ENCODE data around the gene NOL6. TPM values are rescaled to one million over a fixed set of nuclear protein-coding genes. Genes with fewer than 3 reads are reported as not detected.
"Not testable (repeated sequence)": the region's sequence is repeated elsewhere in the genome, so short reads cannot be mapped to it uniquely, and the experiment has no call there.

The NOL6 gene, protein sequence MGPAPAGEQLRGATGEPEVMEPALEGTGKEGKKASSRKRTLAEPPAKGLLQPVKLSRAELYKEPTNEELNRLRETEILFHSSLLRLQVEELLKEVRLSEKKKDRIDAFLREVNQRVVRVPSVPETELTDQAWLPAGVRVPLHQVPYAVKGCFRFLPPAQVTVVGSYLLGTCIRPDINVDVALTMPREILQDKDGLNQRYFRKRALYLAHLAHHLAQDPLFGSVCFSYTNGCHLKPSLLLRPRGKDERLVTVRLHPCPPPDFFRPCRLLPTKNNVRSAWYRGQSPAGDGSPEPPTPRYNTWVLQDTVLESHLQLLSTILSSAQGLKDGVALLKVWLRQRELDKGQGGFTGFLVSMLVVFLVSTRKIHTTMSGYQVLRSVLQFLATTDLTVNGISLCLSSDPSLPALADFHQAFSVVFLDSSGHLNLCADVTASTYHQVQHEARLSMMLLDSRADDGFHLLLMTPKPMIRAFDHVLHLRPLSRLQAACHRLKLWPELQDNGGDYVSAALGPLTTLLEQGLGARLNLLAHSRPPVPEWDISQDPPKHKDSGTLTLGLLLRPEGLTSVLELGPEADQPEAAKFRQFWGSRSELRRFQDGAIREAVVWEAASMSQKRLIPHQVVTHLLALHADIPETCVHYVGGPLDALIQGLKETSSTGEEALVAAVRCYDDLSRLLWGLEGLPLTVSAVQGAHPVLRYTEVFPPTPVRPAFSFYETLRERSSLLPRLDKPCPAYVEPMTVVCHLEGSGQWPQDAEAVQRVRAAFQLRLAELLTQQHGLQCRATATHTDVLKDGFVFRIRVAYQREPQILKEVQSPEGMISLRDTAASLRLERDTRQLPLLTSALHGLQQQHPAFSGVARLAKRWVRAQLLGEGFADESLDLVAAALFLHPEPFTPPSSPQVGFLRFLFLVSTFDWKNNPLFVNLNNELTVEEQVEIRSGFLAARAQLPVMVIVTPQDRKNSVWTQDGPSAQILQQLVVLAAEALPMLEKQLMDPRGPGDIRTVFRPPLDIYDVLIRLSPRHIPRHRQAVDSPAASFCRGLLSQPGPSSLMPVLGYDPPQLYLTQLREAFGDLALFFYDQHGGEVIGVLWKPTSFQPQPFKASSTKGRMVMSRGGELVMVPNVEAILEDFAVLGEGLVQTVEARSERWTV
- 27.8 TPM for polyA plus RNA-seq (2013, experiment 1 of 4)
- polyA plus RNA-seq (2013, experiment 2 of 4), result 32.9 TPM
- 18.8 TPM for polyA plus RNA-seq (2013, experiment 3 of 4)
- 23.4 TPM for polyA plus RNA-seq (2013, experiment 4 of 4)

DNA sequence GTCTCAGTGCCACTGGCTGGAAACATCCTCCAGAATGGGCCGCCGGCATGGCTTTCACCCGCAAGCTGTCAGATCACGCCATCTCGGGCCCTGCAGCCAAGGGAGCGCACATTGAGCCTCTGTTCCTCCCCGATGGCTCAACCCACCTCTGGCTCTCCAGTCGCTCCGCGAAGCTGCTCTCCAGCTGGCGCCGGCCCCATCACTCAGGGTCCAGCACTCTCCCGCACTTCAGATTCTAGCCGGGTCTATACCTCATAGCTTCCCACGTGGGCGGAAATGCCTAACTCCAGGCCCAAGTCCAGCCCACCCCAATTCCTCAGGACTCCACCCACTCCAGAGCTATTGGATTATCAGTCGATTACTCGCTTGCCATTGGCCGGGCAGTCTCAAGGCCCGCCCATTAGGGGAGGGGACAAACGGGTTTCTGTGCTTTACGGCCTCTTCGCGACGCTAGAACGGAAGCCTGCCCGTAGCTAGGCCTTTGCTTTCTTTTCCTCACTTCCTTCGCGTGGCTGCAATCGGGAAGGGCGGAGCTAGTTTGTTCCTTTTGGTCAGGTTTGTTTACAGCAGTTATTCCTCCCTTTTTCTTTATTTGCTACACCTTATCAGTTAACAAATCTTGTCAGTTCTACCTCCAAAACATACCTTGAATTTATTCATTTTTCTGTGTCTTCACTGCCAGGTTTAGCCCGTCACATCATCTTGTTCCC lies at the start of gene NOL6:
TSS of gene NOL6 (minus strand) at position 282 of the 710 bp plus-strand sequence. CDS start at position 200, 82 bp downstream.
- H3K36me3 ChIP-seq (ENCODE audit: control insufficient read depth, insufficient read depth, low read length), result peaks cover 10% of the 10 kb centered on the region
- H3K27me3 ChIP-seq (ENCODE audit: control insufficient read depth, insufficient read depth, low read length, poor library complexity, severe bottlenecking), result no peaks in the 10 kb centered on the region
- H3K4me1 ChIP-seq (ENCODE audit: control insufficient read depth, insufficient read depth, low read length), result no peaks in the 10 kb centered on the region
- no peak within 1 kb of the TSS for H3K27ac ChIP-seq (ENCODE audit: insufficient read depth, low read depth, low read length, poor library complexity, severe bottlenecking)
- H3K9me3 ChIP-seq (ENCODE audit: control insufficient read depth, low read length), result no peaks in the 10 kb centered on the region
- peak within 1 kb of the TSS; percentile 99 for H3K4me3 ChIP-seq (ENCODE audit: insufficient read depth, low read depth, low read length)
- 1% methylated on average over 32 of the region's 32 CpGs for WGBS, 2 experiments

DNA sequence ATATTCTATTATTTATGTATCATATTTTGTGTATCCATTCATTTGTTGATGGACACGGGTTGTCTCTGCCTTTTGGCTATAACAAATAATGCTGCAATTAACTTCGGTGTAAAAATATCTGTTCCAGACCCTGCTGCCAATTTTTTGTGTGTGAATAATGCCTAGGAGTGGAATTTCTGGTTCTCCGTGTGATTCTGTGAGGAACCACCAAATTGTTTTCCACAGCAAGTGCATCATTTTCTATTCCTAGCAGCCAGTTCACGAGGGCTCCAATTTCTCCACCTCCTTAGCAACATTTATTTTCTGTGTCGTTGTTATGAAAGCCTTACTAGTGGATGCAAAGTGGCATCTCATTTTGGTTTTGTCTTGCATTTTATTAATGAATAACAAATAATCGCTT lies 48.1 kb upstream of the NOL6 start:
- WGBS, 2 experiments, result 66 to 70% methylated on average over 4 to 6 of the region's 6 CpGs
- H3K27me3 ChIP-seq (ENCODE audit: control insufficient read depth, insufficient read depth, low read length, poor library complexity, severe bottlenecking), result not testable (repeated sequence)

DNA sequence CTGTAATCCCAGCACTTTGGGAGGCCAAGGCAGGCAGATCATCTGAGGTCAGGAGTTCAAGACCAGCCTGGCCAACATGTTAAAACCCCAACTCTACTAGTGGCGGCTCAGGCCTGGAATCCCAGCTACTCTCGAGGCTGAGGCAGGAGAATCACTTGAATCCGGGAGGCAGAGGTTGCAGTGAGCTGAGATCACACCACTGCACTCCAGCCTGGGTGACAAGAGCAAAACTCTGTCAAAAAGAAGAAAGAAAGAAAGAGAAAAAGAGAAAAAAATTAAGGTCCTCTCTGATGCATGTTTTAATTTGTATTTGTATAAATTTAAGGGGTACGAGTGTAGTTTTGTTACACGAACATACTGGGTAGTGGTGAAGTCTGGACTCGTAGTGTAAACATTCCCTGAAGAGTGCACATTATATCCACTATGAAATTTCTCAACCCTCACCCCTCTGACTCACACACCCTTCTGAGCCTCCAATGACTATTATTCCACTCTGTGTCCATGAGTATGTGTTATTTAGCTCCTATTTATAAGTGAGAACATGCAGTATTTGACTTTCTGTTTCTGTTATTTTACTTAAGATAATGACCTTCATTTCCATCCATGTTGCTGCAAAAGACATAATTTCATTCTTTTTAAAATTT lies 44.3 kb upstream of the NOL6 start:
- H3K9me3 ChIP-seq (ENCODE audit: control insufficient read depth, low read length); H3K36me3 ChIP-seq (ENCODE audit: control insufficient read depth, insufficient read depth, low read length): not testable (repeated sequence)
- WGBS, 2 experiments, result 63 to 67% methylated on average over 5 to 6 of the region's 6 CpGs

More for the DNA sequence above, 48.1 kb upstream of the NOL6 start:
- not testable (repeated sequence) for H3K27ac ChIP-seq (ENCODE audit: insufficient read depth, low read depth, low read length, poor library complexity, severe bottlenecking); H3K9me3 ChIP-seq (ENCODE audit: control insufficient read depth, low read length); H3K4me1 ChIP-seq (ENCODE audit: control insufficient read depth, insufficient read depth, low read length); H3K36me3 ChIP-seq (ENCODE audit: control insufficient read depth, insufficient read depth, low read length); H3K4me3 ChIP-seq (ENCODE audit: insufficient read depth, low read depth, low read length)

DNA sequence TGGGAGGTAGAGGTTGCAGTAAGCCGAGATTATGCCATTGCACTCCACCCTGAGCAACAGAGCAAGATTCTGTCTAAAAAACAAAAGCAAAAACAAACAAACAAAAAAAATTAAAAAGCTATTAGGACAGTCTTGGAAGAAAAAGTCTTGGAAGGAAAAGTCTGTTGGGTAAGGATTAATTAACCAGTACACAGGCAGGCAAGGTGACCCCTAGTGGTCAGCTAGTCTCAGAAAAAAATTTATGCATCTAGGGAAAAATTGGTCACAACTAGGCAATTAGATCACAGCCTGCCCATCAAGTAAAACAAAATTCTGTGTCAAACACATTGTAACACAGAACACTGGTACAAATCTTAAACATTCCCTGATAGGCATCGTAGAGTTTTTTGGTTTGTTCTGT lies 43.6 kb upstream of the NOL6 start:
- H3K27me3 ChIP-seq (ENCODE audit: control insufficient read depth, insufficient read depth, low read length, poor library complexity, severe bottlenecking), result no peaks in the 10 kb centered on the region
- 88 to 90% methylated on average over 2 of the region's 2 CpGs for WGBS, 2 experiments
- no peak overlapping the region for H3K4me3 ChIP-seq (ENCODE audit: insufficient read depth, low read depth, low read length)
- no peak overlapping the region for H3K27ac ChIP-seq (ENCODE audit: insufficient read depth, low read depth, low read length, poor library complexity, severe bottlenecking)
- no peaks in the 10 kb centered on the region for H3K9me3 ChIP-seq (ENCODE audit: control insufficient read depth, low read length)
- no peaks in the 10 kb centered on the region for H3K4me1 ChIP-seq (ENCODE audit: control insufficient read depth, insufficient read depth, low read length)
- H3K36me3 ChIP-seq (ENCODE audit: control insufficient read depth, insufficient read depth, low read length), result no peaks in the 10 kb centered on the region

More for the DNA sequence above, 44.3 kb upstream of the NOL6 start:
- H3K4me1 ChIP-seq (ENCODE audit: control insufficient read depth, insufficient read depth, low read length); H3K27ac ChIP-seq (ENCODE audit: insufficient read depth, low read depth, low read length, poor library complexity, severe bottlenecking); H3K4me3 ChIP-seq (ENCODE audit: insufficient read depth, low read depth, low read length); H3K27me3 ChIP-seq (ENCODE audit: control insufficient read depth, insufficient read depth, low read length, poor library complexity, severe bottlenecking): not testable (repeated sequence)

DNA sequence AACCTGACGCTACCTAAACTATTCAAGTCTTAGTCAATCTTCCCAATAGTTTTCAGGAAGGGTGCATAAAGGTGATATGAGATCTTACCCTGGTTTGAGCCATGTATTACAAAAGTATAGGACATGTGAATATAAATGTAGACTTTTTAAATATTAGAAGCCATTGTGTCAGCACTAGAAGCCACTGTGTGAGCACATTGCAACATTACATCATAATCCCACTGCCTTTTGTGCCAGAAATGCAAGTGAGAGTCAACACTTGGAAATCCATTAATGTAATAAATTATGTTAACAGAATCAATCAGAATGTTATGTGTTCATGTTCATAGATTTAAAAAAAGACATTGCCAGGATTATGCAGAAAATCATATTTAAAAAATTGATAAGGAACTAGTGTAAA lies 42.7 kb upstream of the NOL6 start:
- H3K27me3 ChIP-seq (ENCODE audit: control insufficient read depth, insufficient read depth, low read length, poor library complexity, severe bottlenecking); H3K9me3 ChIP-seq (ENCODE audit: control insufficient read depth, low read length); H3K4me3 ChIP-seq (ENCODE audit: insufficient read depth, low read depth, low read length); H3K36me3 ChIP-seq (ENCODE audit: control insufficient read depth, insufficient read depth, low read length); H3K4me1 ChIP-seq (ENCODE audit: control insufficient read depth, insufficient read depth, low read length); H3K27ac ChIP-seq (ENCODE audit: insufficient read depth, low read depth, low read length, poor library complexity, severe bottlenecking): not testable (repeated sequence)
- WGBS, 2 experiments, result no CpG with 5 or more reads among the region's 1 CpG

DNA sequence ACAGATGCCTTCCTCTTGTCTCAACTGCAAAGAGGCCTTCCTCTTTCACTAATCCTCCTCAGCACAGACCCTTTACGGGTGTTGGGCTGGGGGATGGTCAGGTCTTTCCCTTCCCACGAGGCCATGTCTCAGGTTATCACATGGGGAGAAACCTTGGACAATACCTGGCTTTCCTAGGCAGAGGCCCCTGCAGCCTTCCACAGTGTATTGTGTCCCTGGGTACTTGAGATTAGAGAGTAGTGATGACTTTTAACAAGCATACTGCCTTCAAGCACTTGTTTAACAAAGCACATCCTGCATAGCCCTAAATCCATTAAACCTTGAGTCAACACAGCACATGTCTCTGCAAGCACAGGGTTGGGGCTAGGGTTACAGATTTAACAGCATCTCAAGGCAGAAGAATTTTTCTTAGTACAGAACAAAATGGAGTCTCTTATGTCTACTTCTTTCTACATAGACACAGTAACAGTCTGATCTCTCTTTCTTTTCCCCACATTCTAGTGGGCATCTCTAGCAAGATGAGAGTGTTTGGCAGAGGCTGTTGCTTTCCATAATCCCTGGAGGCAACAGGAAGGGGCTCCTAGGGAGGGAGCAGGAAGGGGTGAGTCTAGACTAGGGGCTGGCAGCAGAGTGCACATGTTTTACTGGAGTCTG lies 41.7 kb upstream of the NOL6 start:
- not testable (repeated sequence) for H3K27ac ChIP-seq (ENCODE audit: insufficient read depth, low read depth, low read length, poor library complexity, severe bottlenecking); H3K4me3 ChIP-seq (ENCODE audit: insufficient read depth, low read depth, low read length); H3K9me3 ChIP-seq (ENCODE audit: control insufficient read depth, low read length); H3K4me1 ChIP-seq (ENCODE audit: control insufficient read depth, insufficient read depth, low read length); H3K27me3 ChIP-seq (ENCODE audit: control insufficient read depth, insufficient read depth, low read length, poor library complexity, severe bottlenecking); H3K36me3 ChIP-seq (ENCODE audit: control insufficient read depth, insufficient read depth, low read length)
- WGBS, 2 experiments, result 63 to 69% methylated on average over 2 of the region's 2 CpGs

DNA sequence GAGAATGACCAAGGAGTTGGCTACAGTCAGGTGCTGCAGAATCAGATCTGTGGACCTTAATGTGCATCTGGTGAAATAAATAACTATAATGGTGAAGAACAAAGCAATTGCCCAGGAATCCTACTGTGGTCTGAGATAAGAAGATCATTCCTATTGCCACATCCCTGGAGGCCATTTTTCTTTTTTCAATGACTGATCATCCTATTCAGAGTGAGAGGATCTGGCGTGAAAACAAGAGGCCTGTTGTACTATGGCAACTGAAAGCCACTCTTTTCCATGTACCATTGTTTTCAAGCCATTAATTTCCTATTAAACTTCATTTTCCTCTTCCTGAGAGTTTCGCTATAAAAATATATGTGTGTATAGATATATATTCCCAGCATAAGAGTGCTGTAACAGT lies 38.8 kb upstream of the NOL6 start:
- not testable (repeated sequence) for H3K27me3 ChIP-seq (ENCODE audit: control insufficient read depth, insufficient read depth, low read length, poor library complexity, severe bottlenecking); H3K4me3 ChIP-seq (ENCODE audit: insufficient read depth, low read depth, low read length); H3K36me3 ChIP-seq (ENCODE audit: control insufficient read depth, insufficient read depth, low read length); H3K9me3 ChIP-seq (ENCODE audit: control insufficient read depth, low read length); H3K27ac ChIP-seq (ENCODE audit: insufficient read depth, low read depth, low read length, poor library complexity, severe bottlenecking); H3K4me1 ChIP-seq (ENCODE audit: control insufficient read depth, insufficient read depth, low read length)
- 95 to 100% methylated on average over 1 of the region's 2 CpGs for WGBS, 2 experiments

DNA sequence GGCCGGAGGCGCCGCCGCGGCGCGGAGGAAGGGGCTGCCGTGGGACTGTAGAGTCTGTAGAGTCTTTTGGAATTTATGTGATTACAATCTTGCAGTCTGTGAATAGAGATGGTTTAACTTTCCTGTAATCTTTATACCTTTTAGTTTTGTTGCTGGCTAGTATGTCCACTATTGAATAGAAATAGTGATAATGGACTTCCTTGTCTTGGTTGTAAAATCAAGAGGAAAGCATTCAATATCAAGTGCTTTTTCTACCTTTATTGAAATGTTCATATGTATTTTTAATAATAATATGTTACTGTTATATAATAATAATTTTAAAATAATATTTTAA lies 37.4 kb upstream of the NOL6 start:
- not testable (repeated sequence) for H3K4me1 ChIP-seq (ENCODE audit: control insufficient read depth, insufficient read depth, low read length); H3K36me3 ChIP-seq (ENCODE audit: control insufficient read depth, insufficient read depth, low read length); H3K9me3 ChIP-seq (ENCODE audit: control insufficient read depth, low read length); H3K27me3 ChIP-seq (ENCODE audit: control insufficient read depth, insufficient read depth, low read length, poor library complexity, severe bottlenecking)
- peak overlapping the region; percentile 73 for H3K27ac ChIP-seq (ENCODE audit: insufficient read depth, low read depth, low read length, poor library complexity, severe bottlenecking)
- 1 to 3% methylated on average over 8 of the region's 8 CpGs for WGBS, 2 experiments
- H3K4me3 ChIP-seq (ENCODE audit: insufficient read depth, low read depth, low read length), result peak overlapping the region; percentile 50

Data from ectodermal cell (in vitro differentiated cells).